WERI-Rb-1 (cell line): Measurements from ENCODE around the gene SNX24.
A peak's percentile ranks its signal among the peaks of the same experiment; 100 is the strongest.

ENCODE experiments used
- DNase-seq: peaks from one replicate; pipeline ENCODE4 v3.0.0-alpha.2; 2020
- H3K27ac ChIP-seq: fragments of 250-450 bp; sonication (Bioruptor Pico); 2 replicates; pipeline ENCODE4 v1.5.1; 2020; ENCODE audit warnings: mild to moderate bottlenecking, moderate library complexity
- H3K27me3 ChIP-seq: fragments of 250-450 bp; sonication (Bioruptor Pico); 2 replicates; pipeline ENCODE4 v1.5.1; 2021; ENCODE audit warnings: mild to moderate bottlenecking, low read depth, moderate library complexity; ENCODE audit not compliant: insufficient read depth, severe bottlenecking
- H3K36me3 ChIP-seq: fragments of 250-450 bp; sonication (Bioruptor Pico); 2 replicates; pipeline ENCODE4 v1.5.1; 2020; ENCODE audit warnings: mild to moderate bottlenecking, moderate library complexity
- H3K4me3 ChIP-seq: 2 replicates; pipeline ENCODE4 v1.5.1; 2011; ENCODE audit warnings: low read depth, mild to moderate bottlenecking, control low read depth, low read length
- H3K9me3 ChIP-seq: fragments of 250-450 bp; sonication (Bioruptor Pico); 2 replicates; pipeline ENCODE4 v1.5.1; 2021; ENCODE audit warnings: mild to moderate bottlenecking, moderate library complexity; ENCODE audit not compliant: severe bottlenecking
- TF ChIP-seq, protein P1 (sequence below): IDR thresholded peaks from 2 replicates; pipeline ENCODE4 v1.5.1; 2011; ENCODE audit warnings: low read depth, mild to moderate bottlenecking, control low read depth, inconsistent platforms, low read length

Gene SNX24, protein sequence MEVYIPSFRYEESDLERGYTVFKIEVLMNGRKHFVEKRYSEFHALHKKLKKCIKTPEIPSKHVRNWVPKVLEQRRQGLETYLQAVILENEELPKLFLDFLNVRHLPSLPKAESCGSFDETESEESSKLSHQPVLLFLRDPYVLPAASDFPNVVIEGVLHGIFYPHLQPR

DNA sequence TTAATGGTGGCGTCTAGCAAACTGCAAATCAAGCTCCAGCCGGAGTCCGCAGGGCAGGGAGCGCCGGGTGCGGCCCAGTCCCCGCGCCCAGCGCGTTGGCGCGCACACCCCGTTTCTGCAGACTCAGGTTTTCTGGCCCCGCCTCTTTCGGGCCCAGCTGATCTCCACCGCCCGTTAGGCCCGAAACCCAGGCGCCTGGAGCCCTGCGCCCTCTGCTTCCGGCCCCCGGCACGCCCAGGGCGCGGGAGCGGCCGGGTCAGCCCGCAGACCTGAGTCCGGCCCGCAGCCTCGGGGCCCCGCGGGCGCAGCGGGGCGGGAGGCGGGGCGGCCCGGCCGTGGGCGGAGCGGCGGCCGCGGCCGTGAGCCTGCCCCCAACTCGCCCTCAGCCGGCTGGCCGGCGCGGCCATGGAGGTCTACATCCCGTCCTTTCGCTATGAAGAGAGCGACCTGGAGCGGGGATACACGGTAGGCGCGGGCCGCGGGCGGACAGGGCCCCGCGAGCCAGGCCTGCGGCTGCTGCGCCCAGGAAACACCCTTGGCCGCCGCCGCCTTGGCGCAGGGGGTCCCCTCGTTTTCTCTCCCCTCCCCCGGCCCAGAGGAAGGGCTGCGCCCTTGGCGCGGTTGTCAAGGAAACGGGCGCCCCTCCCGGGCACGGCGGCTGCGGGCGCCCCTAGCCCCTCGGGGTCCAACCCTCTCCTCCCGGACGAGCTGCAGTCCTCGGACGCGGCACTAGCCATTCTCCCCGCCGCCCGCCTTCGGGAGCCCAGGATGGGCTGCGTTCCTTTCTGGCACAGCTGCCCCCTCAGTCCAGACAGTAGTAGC lies at the start of gene SNX24:
Gene SNX24 (plus strand): TSS at position 385 of the 822 bp plus-strand sequence. CDS start 21 bp downstream, at position 406.
- Histone ChIP-seq H3K27ac (peak within 1 kb of the TSS; percentile 88), H3K36me3 (peaks cover 2% of the 10 kb centered on the region; the same call in 1 of the 2 replicates), H3K9me3 (no peaks in the 10 kb centered on the region), H3K27me3 (no peaks in the 10 kb centered on the region), H3K4me3 (peak within 1 kb of the TSS; percentile 90)
- TF ChIP-seq, protein P1, sequence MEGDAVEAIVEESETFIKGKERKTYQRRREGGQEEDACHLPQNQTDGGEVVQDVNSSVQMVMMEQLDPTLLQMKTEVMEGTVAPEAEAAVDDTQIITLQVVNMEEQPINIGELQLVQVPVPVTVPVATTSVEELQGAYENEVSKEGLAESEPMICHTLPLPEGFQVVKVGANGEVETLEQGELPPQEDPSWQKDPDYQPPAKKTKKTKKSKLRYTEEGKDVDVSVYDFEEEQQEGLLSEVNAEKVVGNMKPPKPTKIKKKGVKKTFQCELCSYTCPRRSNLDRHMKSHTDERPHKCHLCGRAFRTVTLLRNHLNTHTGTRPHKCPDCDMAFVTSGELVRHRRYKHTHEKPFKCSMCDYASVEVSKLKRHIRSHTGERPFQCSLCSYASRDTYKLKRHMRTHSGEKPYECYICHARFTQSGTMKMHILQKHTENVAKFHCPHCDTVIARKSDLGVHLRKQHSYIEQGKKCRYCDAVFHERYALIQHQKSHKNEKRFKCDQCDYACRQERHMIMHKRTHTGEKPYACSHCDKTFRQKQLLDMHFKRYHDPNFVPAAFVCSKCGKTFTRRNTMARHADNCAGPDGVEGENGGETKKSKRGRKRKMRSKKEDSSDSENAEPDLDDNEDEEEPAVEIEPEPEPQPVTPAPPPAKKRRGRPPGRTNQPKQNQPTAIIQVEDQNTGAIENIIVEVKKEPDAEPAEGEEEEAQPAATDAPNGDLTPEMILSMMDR: no peak
- peak; percentile 77 for DNase-seq

DNA sequence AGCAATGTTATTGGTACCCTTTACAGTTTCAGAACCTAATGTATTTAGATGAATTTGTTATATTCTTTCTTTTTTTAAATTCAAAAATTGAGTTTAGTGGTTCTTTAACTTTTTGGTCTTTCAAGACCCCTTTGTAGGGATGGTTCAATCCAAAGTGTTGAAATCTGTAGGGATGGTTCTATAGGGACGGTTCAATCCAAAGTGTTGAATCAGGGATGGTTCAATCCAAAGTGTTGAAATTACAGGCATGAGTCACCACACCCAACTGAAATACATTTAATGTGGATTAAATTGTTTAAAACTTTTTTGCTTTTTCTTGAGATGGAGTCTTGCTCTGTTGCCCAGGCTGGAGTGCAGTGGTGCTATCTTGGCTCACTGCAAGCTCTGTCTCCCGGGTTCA lies 39.9 kb upstream of the SNX24 start:
- Histone ChIP-seq H3K27ac (no peak overlapping the region), H3K4me3 (no peak overlapping the region), H3K36me3 (peaks cover 22% of the 10 kb centered on the region), H3K27me3 (no peaks in the 10 kb centered on the region), H3K9me3 (no peaks in the 10 kb centered on the region)
- TF ChIP-seq, protein P1: no peak
- DNase-seq: no peak

DNA sequence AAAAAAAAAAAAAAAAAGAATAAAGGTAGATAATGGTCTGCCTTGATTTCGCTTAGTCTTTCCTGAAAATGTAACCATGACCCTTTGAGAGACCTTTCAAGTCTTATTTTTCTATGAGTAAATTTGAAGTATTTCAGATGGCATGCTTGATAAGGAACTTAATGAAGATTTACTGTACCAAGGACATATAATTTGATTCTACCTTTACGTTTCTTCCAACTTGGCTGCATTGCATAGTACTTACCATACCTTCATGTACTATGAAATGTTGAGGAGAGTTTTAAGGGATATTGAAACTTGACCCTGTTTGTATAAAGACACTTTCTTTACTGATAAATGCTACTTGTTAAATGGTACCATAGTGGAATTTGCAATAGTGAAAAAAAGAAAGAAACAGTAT lies 35.0 kb upstream of the SNX24 start:
- Histone ChIP-seq H3K4me3 (no peak overlapping the region), H3K27ac (peak overlapping the region; percentile 54; the same call in 1 of the 2 replicates), H3K36me3 (peaks cover 10% of the 10 kb centered on the region), H3K27me3 (no peaks in the 10 kb centered on the region), H3K9me3 (no peaks in the 10 kb centered on the region)
- no peak for DNase-seq
- TF ChIP-seq, protein P1: no peak

DNA sequence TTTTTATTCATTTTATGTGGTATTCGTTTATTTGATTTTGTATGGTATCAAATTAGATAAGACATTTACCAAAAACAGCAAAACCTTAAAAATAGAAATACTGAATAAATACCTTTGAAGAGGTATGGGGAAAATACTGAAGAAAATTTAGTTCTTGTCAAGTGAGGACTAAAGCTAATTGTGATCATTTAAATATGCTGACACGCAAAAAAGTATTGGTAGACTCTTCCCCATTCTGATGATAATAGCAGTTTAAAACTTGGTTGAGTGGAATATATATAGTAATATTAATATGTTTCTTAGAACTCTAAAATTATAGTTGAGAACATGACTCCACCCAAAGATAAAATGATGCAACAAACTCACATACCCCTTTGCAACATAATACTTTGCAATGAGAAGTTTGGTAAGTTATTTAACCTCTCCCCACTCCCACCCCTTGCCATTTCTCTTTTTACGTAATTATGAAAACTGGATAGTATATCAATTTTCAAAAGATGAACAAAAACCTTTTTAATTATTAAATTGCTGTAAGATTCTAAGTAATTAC lies 30.1 kb upstream of the SNX24 start:
- no peaks in the 10 kb centered on the region for H3K27me3 ChIP-seq
- no peaks in the 10 kb centered on the region for H3K9me3 ChIP-seq
- no peak for DNase-seq
- TF ChIP-seq, protein P1: no peak
- no peak overlapping the region for H3K27ac ChIP-seq
- H3K36me3 ChIP-seq: peaks cover 13% of the 10 kb centered on the region
- H3K4me3 ChIP-seq: no peak overlapping the region

DNA sequence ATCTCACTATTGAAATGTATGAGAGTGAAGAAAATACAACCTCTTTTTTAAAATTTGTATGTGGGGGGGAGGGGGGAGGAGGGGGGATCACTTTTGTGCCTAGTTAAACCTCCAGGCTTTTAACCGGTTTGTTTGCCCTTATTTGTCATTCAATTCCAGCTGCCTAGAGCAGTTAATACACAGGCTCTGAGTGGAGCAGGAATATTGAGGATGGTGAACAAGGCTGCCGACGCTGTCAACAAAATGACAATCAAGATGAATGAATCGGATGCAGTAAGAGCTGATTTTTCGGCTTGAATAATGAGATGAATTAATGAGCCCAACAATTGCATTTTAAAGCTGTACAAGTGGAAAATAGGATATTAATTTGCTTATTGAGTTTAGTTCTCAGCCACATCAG lies 28.7 kb upstream of the SNX24 start:
- Histone ChIP-seq H3K4me3 (no peak overlapping the region), H3K27ac (no peak overlapping the region), H3K9me3 (no peaks in the 10 kb centered on the region), H3K27me3 (no peaks in the 10 kb centered on the region), H3K36me3 (peaks cover 21% of the 10 kb centered on the region)
- TF ChIP-seq, protein P1: no peak
- no peak for DNase-seq
